Fibroblast of the aortic adventitia (primary cell): ENCODE measurements around the gene CYS1. TPM values are rescaled to one million over a fixed set of nuclear protein-coding genes. Genes with fewer than 3 reads are reported as not detected.

ENCODE experiments used
- DNase-seq: peaks from one replicate; pipeline ENCODE4 v3.0.0-alpha.2; 2010; ENCODE audit warnings: low read depth
- H3K4me3 ChIP-seq: 2 replicates; pipeline ENCODE4 v1.5.1; 2011; ENCODE audit warnings: low read depth, mild to moderate bottlenecking, control low read depth, low read length, moderate library complexity
- total RNA-seq: library from RNA; depleted of rRNA; stranded (reverse); fragments of >200 nt; gene quantifications from 2 replicates; pipeline ENCODE4 v1.2.3, GENCODE V29; 2012; ENCODE audit warnings: low replicate concordance
- TF ChIP-seq, protein P1 (sequence below): IDR thresholded peaks from 2 replicates; pipeline ENCODE4 v1.5.1; 2011; ENCODE audit warnings: mild to moderate bottlenecking, low read length, control low read depth, inconsistent platforms; ENCODE audit not compliant: insufficient read depth

CYS1 gene
- total RNA-seq, 1 donor = 3.2 TPM

DNA sequence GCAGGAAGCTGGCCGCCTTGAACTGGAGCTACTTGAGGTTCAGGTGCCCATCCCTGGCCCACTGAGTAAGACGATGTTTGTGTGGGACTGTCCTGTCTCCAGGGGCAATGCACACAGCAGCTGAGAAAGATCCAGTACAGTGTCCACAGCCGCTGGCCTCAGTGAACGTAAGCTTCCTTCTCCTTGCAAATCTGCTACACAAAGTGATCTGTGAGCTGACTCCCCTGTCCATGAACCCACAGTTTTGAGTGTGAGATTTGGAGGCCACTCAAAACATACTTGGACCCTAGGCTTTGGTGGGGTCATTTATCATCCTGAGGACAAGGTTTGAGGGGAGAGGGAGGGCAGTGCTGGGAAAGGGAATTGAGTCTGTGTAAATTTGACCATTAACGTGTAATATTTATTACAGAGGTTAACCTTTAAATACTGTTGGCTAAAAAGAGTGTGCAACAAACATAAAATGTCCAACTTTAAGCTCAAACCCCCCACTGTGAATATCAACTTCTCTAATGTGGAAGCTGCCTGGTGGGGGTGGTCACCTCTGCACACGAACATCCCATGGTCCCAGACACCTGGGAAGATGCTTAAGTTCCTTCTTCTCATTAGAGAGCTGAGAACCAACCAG is 4.9 kb upstream of the CYS1 start:
- no peak for DNase-seq
- TF ChIP-seq, protein P1, sequence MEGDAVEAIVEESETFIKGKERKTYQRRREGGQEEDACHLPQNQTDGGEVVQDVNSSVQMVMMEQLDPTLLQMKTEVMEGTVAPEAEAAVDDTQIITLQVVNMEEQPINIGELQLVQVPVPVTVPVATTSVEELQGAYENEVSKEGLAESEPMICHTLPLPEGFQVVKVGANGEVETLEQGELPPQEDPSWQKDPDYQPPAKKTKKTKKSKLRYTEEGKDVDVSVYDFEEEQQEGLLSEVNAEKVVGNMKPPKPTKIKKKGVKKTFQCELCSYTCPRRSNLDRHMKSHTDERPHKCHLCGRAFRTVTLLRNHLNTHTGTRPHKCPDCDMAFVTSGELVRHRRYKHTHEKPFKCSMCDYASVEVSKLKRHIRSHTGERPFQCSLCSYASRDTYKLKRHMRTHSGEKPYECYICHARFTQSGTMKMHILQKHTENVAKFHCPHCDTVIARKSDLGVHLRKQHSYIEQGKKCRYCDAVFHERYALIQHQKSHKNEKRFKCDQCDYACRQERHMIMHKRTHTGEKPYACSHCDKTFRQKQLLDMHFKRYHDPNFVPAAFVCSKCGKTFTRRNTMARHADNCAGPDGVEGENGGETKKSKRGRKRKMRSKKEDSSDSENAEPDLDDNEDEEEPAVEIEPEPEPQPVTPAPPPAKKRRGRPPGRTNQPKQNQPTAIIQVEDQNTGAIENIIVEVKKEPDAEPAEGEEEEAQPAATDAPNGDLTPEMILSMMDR = no peak
- H3K4me3 ChIP-seq = no peak overlapping the region

DNA sequence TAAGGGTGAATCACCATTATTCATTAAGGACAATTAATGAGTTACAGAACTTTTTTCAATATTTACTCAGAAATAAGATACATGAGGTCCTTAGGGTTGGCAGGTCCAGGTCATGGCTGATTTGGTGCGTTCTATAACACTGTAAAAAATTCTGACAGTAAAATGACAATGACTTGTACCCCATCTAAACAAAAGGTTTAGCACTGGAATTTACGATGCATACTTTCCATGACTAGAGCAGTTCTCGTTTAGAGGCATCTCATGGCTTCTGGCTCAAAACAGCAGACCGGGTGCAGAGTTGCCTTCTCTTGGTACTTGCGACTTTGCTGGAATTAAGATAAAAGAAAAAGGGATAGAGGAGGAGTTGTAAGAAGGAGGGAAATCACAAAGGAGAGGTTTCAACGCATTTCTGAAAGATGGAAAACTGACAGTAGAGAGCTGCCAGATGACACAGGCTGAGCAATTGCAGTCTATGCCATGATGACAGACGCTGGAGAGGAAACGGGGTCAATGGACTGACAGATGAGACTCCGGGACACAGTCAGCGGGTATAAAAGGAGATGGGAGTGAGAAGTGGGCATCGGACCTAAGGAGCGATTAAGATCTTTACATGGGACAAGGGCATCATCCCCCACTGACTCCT is 4.1 kb upstream of the CYS1 start:
- H3K4me3 ChIP-seq = no peak overlapping the region
- no peak for DNase-seq
- TF ChIP-seq, protein P1 = no peak

DNA sequence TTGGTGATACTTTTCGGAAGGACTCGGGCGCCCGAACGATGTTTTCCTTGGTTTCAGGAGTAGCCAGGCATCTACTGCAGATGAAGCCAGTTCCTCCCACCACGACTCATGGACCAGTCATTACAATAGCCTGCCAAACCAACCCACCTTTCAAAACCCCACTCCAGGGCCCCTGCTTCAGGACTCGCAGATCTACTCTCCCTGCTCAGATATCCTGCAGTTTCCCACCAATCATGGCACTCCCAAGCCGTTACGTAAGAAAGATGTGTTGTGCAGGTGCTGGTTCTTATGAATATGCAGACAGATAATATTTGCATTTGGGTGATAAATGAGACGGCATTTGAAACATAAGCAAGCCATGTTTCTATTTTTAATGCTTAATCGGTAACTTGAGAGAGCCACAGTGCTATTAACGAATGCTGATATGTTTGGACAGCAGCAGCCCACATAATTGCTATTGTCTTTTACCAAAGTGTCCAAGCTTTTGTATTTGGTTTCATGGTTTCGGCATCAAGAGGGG is 3.5 kb upstream of the CYS1 start:
- DNase-seq = no peak
- TF ChIP-seq, protein P1 = no peak
- no peak overlapping the region for H3K4me3 ChIP-seq

DNA sequence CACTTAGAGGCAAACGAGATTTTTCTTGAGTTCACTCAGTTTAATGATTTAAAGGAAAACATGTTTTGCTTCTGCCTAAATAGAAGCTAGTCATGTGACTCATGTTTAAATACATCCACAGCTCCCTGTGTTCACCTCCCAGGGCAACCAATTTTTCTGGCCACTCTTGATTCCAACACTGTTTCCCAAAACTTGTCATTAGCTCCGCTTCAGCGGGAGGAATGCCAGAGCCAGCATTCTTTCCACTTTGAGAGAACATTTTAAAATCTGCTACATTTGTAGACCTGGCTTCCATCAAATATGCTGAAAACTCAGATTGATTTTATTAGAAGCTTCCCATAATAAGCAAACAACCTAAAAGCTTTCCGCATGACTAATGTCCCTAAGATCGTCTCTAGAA is 2.8 kb upstream of the CYS1 start:
- DNase-seq = peak; percentile 22
- TF ChIP-seq, protein P1 = no peak

DNA sequence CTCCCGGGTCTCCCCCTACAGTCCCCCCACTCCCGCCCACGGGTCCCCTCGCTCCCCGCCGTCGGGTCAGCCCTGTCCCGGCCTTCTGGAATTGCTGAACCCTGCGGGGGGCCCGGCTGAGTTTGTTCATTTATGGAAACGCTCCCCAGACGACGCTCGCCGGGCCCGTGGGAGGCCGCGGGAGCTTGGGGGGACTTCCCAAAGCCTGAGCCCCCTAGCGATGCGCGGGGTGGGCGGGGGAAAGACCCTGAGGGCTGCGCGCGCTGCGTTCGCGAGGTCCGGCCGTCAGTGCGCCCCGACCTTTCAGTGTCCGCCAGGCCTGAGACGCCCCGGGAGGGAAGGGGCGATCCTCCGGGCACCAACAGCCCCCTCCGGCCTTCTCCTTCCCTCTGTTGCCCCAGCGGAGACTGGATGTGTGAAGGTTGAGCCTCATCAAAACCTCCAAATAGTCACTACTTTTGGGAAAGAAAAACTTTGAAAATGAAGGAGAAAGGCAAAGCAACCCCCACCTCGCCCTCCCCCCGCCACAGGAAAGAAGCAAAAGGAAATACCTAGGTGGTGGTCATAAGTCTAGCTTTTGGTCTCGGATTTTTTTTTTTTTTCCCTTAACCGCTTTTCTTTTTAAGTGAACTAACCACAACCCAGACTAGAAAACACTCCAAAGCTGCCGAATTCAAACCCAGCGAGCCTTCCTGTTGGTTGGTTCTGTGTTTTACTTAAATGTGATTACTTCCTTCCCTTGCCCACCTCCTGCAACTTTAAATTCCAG is 509 bp upstream of the CYS1 start:
- DNase-seq = no peak
- H3K4me3 ChIP-seq = peak overlapping the region; percentile 13
- TF ChIP-seq, protein P1 = no peak

More for the DNA sequence above, 2.8 kb upstream of the CYS1 start:
- H3K4me3 ChIP-seq = no peak overlapping the region

DNA sequence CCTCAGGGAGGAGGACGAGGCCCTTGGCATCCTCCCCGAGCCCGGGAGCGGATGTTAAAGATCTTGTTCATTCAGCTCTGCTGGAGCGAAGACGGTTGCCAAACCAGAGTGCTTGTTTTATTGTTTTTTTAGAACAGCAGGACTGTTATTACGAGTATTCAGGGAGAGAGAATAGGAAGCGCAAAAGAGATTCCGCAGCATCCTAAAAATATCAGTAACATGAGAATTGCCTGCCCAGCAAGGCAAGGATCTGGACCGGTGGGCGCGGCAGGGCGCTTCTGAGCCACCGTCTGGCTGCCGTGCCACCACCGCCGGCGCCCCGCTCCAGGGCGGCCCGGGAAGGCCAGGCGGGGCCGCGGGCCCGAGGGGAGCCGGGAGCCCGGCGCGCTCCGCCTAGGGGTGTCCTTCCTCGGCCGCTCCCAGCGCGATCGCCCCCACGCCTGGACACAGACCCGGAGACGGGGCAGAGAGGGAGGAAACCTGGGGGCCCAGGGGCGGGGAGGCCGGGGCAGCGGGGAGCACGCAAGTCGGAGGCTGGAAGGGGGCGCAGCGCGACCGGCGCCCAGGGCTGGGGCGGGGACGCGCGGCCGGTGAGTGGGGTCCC is 843 bp downstream of the CYS1 start:
- TF ChIP-seq, protein P1 = no peak
- peak overlapping the region; percentile 54 for H3K4me3 ChIP-seq
- peak; percentile 84 for DNase-seq
